Naive thymus-derived CD4-positive, alpha-beta T cell (primary cell): ENCODE measurements around the gene IFNAR2. TPM values are rescaled to one million over a fixed set of nuclear protein-coding genes. Genes with fewer than 3 reads are reported as not detected.

ENCODE experiments used
- ATAC-seq: fragments of 150-1000 bp; cut with Tn5 transposase; 2 replicates; pipeline ENCODE4 v1.10.0; 2021; ENCODE audit warnings: mild to moderate bottlenecking, moderate library complexity
- CTCF ChIA-PET: fragments of 350-600 bp; sonication (Branson Sonifier 250); formaldehyde crosslinking; loops from one replicate; lab custom pipeline; 2021; ENCODE audit warnings: antibody characterized with exemption; lab: Charles Lee
- POLR2A ChIA-PET: fragments of 350-600 bp; sonication (Branson Sonifier 250); formaldehyde crosslinking; loops from one replicate; lab custom pipeline; 2021; ENCODE audit warnings: antibody characterized with exemption, inconsistent platforms; lab: Charles Lee
- DNase-seq, 9 donors: peaks; one replicate each; pipeline versions ENCODE4 v3.0.0 to v3.0.0-alpha.2; 2020 to 2022; ENCODE audit warnings: mixed read lengths in 1 of 9
- H3K27ac ChIP-seq: one replicate; pipeline ENCODE4 v1.7.0; 2013; ENCODE audit warnings: mild to moderate bottlenecking, low read depth, low read length, moderate library complexity
- H3K27me3 ChIP-seq, 2 donors: one replicate each; pipeline ENCODE4 v1.7.0; 2013; ENCODE audit warnings: low read length in 2 of 2, mild to moderate bottlenecking in 2 of 2, moderate library complexity in 2 of 2; ENCODE audit not compliant: control insufficient read depth in 2 of 2, insufficient read depth in 2 of 2
- H3K36me3 ChIP-seq, 3 experiments: 1 replicate in 2 of 3; 2 replicates in 1 of 3; pipeline ENCODE4 v1.7.0; 2013; ENCODE audit warnings: low read length in 3 of 3, mild to moderate bottlenecking in 3 of 3, moderate library complexity in 1 of 3; ENCODE audit not compliant: insufficient read depth in 3 of 3, control insufficient read depth in 2 of 3
- H3K4me1 ChIP-seq, 2 donors: one replicate each; pipeline ENCODE4 v1.7.0; 2013; ENCODE audit warnings: low read length in 2 of 2, mild to moderate bottlenecking in 2 of 2, moderate library complexity in 1 of 2; ENCODE audit not compliant: control insufficient read depth in 2 of 2, insufficient read depth in 2 of 2
- H3K4me3 ChIP-seq: 2 replicates; pipeline ENCODE4 v1.7.0; 2013; ENCODE audit warnings: mild to moderate bottlenecking, low read length
- H3K9me3 ChIP-seq, 3 experiments: 1 replicate in 2 of 3; 2 replicates in 1 of 3; pipeline ENCODE4 v1.7.0; 2013; ENCODE audit warnings: low read length in 3 of 3; ENCODE audit not compliant: control insufficient read depth in 2 of 3
- H3K27ac Mint-ChIP-seq, 9 donors: one replicate each; pipeline ENCODE4 v1.8.0; 2020 to 2022; ENCODE audit warnings: mixed read lengths in 9 of 9, mild to moderate bottlenecking in 8 of 9, moderate library complexity in 5 of 9, inconsistent platforms in 2 of 9
- H3K27me3 Mint-ChIP-seq, 5 donors: one replicate each; pipeline ENCODE4 v1.8.0; 2021 to 2022; ENCODE audit warnings: mixed read lengths in 5 of 5, mild to moderate bottlenecking in 1 of 5
- H3K36me3 Mint-ChIP-seq, 5 donors: one replicate each; pipeline ENCODE4 v1.8.0; 2020 to 2022; ENCODE audit warnings: mixed read lengths in 5 of 5, mild to moderate bottlenecking in 3 of 5, inconsistent platforms in 1 of 5
- H3K4me1 Mint-ChIP-seq, 7 donors: one replicate each; pipeline ENCODE4 v1.8.0; 2020 to 2022; ENCODE audit warnings: mixed read lengths in 7 of 7, mild to moderate bottlenecking in 3 of 7, inconsistent platforms in 1 of 7
- H3K4me3 Mint-ChIP-seq, 10 donors: one replicate each; pipeline ENCODE4 v1.8.0; 2020 to 2022; ENCODE audit warnings: mild to moderate bottlenecking in 10 of 10, mixed read lengths in 10 of 10, moderate library complexity in 6 of 10, inconsistent platforms in 2 of 10
- H3K9me3 Mint-ChIP-seq, 11 donors: one replicate each; pipeline ENCODE4 v1.8.0; 2020 to 2022; ENCODE audit warnings: mixed read lengths in 11 of 11, mild to moderate bottlenecking in 4 of 11, inconsistent platforms in 1 of 11, moderate library complexity in 1 of 11
- intact Hi-C, 2 donors: fragments of 100-400 bp; cut with micrococcal nuclease; formaldehyde crosslinking; loops; one replicate each; pipeline ENCODE4 v1.15.1; 2023
- polyA plus RNA-seq, 2 donors: library from polyadenylated mRNA; unstranded; fragments of 300-500 nt; fragmentation: Illumina TruSeq; gene quantifications; one replicate each; pipeline ENCODE4 v1.2.3, GENCODE V29; 2021
- total RNA-seq, 6 experiments: library from RNA in 5 of 6; stranded (reverse) in 5 of 6; gene quantifications; 1 replicate in 5 of 6; 2 replicates in 1 of 6; pipeline ENCODE4 v1.2.3 and lab custom pipeline; 2021 to 2026

The IFNAR2 gene
- total and polyA plus RNA-seq, 7 experiments from 2014 or later: 44.9 to 90.2 (median 77.3) TPM

- peaks cover 37 to 54% of the 10 kb centered on the region in 2 donors for H3K4me1 ChIP-seq
- Mint-ChIP-seq H3K36me3 (peaks cover 0 to 32% (median 0%) of the 10 kb centered on the region in 5 donors), H3K9me3 (peaks cover 0 to 22% (median 0%) of the 10 kb centered on the region in 11 donors), H3K4me1 (peaks cover 43 to 85% (median 75%) of the 10 kb centered on the region in 7 donors), H3K4me3 (peak overlapping the region in 4 of 10 donors; percentile 4 to 59 (median 12)), H3K27ac (peak overlapping the region in 6 of 9 donors; percentile 51 to 92 (median 82)), H3K27me3 (no peaks in the 10 kb centered on the region)
- ChIA-PET CTCF (interaction anchor here (1.2 to 1.3 kb wide), 3 partner anchors 8 to 153 kb away, joined by 3 read pairs; no protein-coding TSS in a partner anchor), POLR2A (interaction anchor here (0.6 to 1.6 kb wide), 5 partner anchors 34 to 239 kb away, joined by 3 to 6 read pairs (median 4); partner anchors contain the start of gene IFNAR1)
- ATAC-seq (no peak), DNase-seq (no peak)
- no peak overlapping the region for H3K27ac ChIP-seq
- no peak overlapping the region for H3K4me3 ChIP-seq
- H3K27me3 ChIP-seq: no peaks in the 10 kb centered on the region
- H3K9me3 ChIP-seq: peaks cover 0 to 4% (median 0%) of the 10 kb centered on the region in 3 experiments
- intact Hi-C loops: no loop called here
- H3K36me3 ChIP-seq: no peaks in the 10 kb centered on the region
Measured at GRCh38 chr21:33207449-33208149, 22.1 kb upstream of the IFNAR2 start.

- H3K4me3 ChIP-seq: no peak overlapping the region
- peaks cover 0 to 4% (median 0%) of the 10 kb centered on the region in 3 experiments for H3K9me3 ChIP-seq
- Mint-ChIP-seq H3K36me3 (peaks cover 0 to 38% (median 0%) of the 10 kb centered on the region in 5 donors), H3K4me1 (peaks cover 51 to 86% (median 79%) of the 10 kb centered on the region in 7 donors), H3K4me3 (no peak overlapping the region), H3K27ac (peak overlapping the region in 6 of 9 donors; percentile 33 to 92 (median 70)), H3K27me3 (no peaks in the 10 kb centered on the region), H3K9me3 (peaks cover 0 to 22% (median 0%) of the 10 kb centered on the region in 11 donors)
- H3K36me3 ChIP-seq: no peaks in the 10 kb centered on the region
- ChIA-PET POLR2A (interaction anchor here (0.6 to 1.6 kb wide), 5 partner anchors 23 to 238 kb away, joined by 3 to 6 read pairs (median 4); partner anchors contain the start of gene IFNAR1), CTCF (interaction anchor here (1.2 to 1.3 kb wide), 3 partner anchors 9 to 152 kb away, joined by 3 read pairs; no protein-coding TSS in a partner anchor)
- intact Hi-C loops: no loop called here
- H3K27me3 ChIP-seq: no peaks in the 10 kb centered on the region
- ATAC-seq (no peak), DNase-seq (no peak)
- H3K4me1 ChIP-seq: peaks cover 38 to 63% of the 10 kb centered on the region in 2 donors
- H3K27ac ChIP-seq: no peak overlapping the region
Measured at GRCh38 chr21:33208534-33208933, 21.2 kb upstream of the IFNAR2 start.

- Histone ChIP-seq H3K27ac (peak overlapping the region; percentile 44), H3K36me3 (no peaks in the 10 kb centered on the region), H3K27me3 (no peaks in the 10 kb centered on the region), H3K4me3 (no peak overlapping the region), H3K9me3 (peaks cover 0 to 4% (median 0%) of the 10 kb centered on the region in 3 experiments), H3K4me1 (peaks cover 39 to 70% of the 10 kb centered on the region in 2 donors)
- Mint-ChIP-seq H3K27me3 (no peaks in the 10 kb centered on the region), H3K4me1 (peaks cover 58 to 91% (median 84%) of the 10 kb centered on the region in 7 donors), H3K27ac (peak overlapping the region in 8 of 9 donors; percentile 68 to 93 (median 84)), H3K4me3 (peak overlapping the region in 7 of 10 donors; percentile 23 to 87 (median 42)), H3K36me3 (peaks cover 0 to 44% (median 0%) of the 10 kb centered on the region in 5 donors), H3K9me3 (peaks cover 0 to 21% (median 2%) of the 10 kb centered on the region in 11 donors)
- ChIA-PET POLR2A (interaction anchor here (0.6 kb wide), 1 partner anchor 9 kb away, joined by 3 read pairs; no protein-coding TSS in a partner anchor), CTCF (interaction anchor here (1.2 kb wide), 1 partner anchor 11 kb away, joined by 3 read pairs; no protein-coding TSS in a partner anchor)
- intact Hi-C loops: no loop called here
- DNase-seq (no peak), ATAC-seq (no peak)
Measured at GRCh38 chr21:33211305-33211704, 18.4 kb upstream of the IFNAR2 start.

- no peaks in the 10 kb centered on the region for H3K27me3 ChIP-seq
Measured at GRCh38 chr21:33211732-33212131, 18.0 kb upstream of the IFNAR2 start.

GRCh38 chr21:33212159-33212851, 17.4 kb upstream of the IFNAR2 start:
- peak; percentile 15 for ATAC-seq
- Mint-ChIP-seq H3K9me3 (peaks cover 0 to 13% (median 2%) of the 10 kb centered on the region in 11 donors), H3K27me3 (no peaks in the 10 kb centered on the region), H3K36me3 (peaks cover 0 to 42% (median 0%) of the 10 kb centered on the region in 5 donors), H3K4me1 (peaks cover 57 to 91% (median 86%) of the 10 kb centered on the region in 7 donors), H3K27ac (peak overlapping the region; percentile 83 to 94 (median 88)), H3K4me3 (peak overlapping the region; percentile 45 to 88 (median 78))
- H3K4me3 ChIP-seq: no peak overlapping the region
- H3K27me3 ChIP-seq: no peaks in the 10 kb centered on the region
- peak overlapping the region; percentile 59 for H3K27ac ChIP-seq
- ChIA-PET CTCF (interaction anchor here (1.2 kb wide), 1 partner anchor 12 kb away, joined by 3 read pairs; no protein-coding TSS in a partner anchor), POLR2A (interaction anchor here (0.6 to 1.1 kb wide), 3 partner anchors 35 to 676 kb away, joined by 3 to 7 read pairs (median 4); no protein-coding TSS in a partner anchor)
- H3K9me3 ChIP-seq: peaks cover 0 to 4% (median 0%) of the 10 kb centered on the region in 3 experiments
- H3K36me3 ChIP-seq: no peaks in the 10 kb centered on the region
- peak in 5 of 9 donors; percentile 35 to 46 (median 41) for DNase-seq
- H3K4me1 ChIP-seq: peaks cover 41 to 73% of the 10 kb centered on the region in 2 donors
- intact Hi-C loops: no loop called here

More at GRCh38 chr21:33211732-33212131, 18.0 kb upstream of the IFNAR2 start:
- Histone ChIP-seq H3K27ac (peak overlapping the region; percentile 44), H3K9me3 (peaks cover 0 to 4% (median 0%) of the 10 kb centered on the region in 3 experiments), H3K36me3 (no peaks in the 10 kb centered on the region), H3K4me3 (no peak overlapping the region), H3K4me1 (peaks cover 39 to 72% of the 10 kb centered on the region in 2 donors)
- DNase-seq (no peak), ATAC-seq (no peak)
- peak overlapping the region in 8 of 9 donors; percentile 78 to 94 (median 90) for H3K27ac Mint-ChIP-seq
- intact Hi-C loops: no loop called here
- H3K27me3 Mint-ChIP-seq: no peaks in the 10 kb centered on the region
- POLR2A ChIA-PET: interaction anchor here (0.6 to 1.1 kb wide), 3 partner anchors 36 to 676 kb away, joined by 3 to 7 read pairs (median 4); no protein-coding TSS in a partner anchor
- H3K4me1 Mint-ChIP-seq: peaks cover 59 to 91% (median 86%) of the 10 kb centered on the region in 7 donors
- CTCF ChIA-PET: interaction anchor here (1.2 kb wide), 1 partner anchor 12 kb away, joined by 3 read pairs; no protein-coding TSS in a partner anchor
- peak overlapping the region in 9 of 10 donors; percentile 3 to 88 (median 78) for H3K4me3 Mint-ChIP-seq
- peaks cover 0 to 46% (median 0%) of the 10 kb centered on the region in 5 donors for H3K36me3 Mint-ChIP-seq
- H3K9me3 Mint-ChIP-seq: peaks cover 0 to 19% (median 2%) of the 10 kb centered on the region in 11 donors
